ENCODE results near the gene ABCB1. TPM values are rescaled to one million over a fixed set of nuclear protein-coding genes. Genes with fewer than 3 reads are reported as not detected.

Gene ABCB1
- total and polyA plus RNA-seq, 2 donors from 2014 or later = 29.1 to 48.3 TPM

DNA sequence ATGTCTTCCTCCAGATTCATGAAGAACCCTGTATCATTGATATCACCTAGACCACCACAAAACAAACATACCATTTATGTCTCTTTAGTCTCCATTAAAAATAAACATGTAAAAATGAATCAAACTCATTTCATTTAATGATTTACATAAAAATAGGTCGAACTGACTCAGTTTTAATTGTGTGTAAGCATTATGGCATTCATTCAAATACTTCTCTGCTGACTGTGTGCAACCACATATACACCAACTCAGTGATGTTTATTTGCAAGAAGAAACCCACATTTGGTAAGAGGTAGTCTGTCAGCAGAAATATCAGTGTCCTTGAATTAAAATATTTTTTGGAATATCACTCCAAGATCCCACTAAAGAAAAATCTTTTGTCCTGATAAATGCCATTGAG lies 30.5 kb downstream of the ABCB1 start:
- no peaks in the 10 kb centered on the region for H3K36me3 ChIP-seq (ENCODE audit: control insufficient read depth in 2 of 3, insufficient read depth in 3 of 3, low read length in 3 of 3)
- no peak for DNase-seq
- H3K27ac ChIP-seq (ENCODE audit: low read depth in 2 of 2, low read length in 2 of 2) = no peak overlapping the region
- intact Hi-C loops (cut with DNase I) = no loop called here
- H3K9ac ChIP-seq (ENCODE audit: low read length in 3 of 3) = no peak overlapping the region
- no peaks in the 10 kb centered on the region for H3K9me3 ChIP-seq (ENCODE audit: control insufficient read depth in 2 of 3, insufficient read depth in 1 of 3, low read length in 3 of 3)
- FAIRE-seq = no peak
- H3K27me3 ChIP-seq (ENCODE audit: control insufficient read depth, insufficient read depth, low read length) = no peaks in the 10 kb centered on the region
- peaks cover 0 to 2% (median 0%) of the 10 kb centered on the region in 3 donors for H3K4me1 ChIP-seq (ENCODE audit: control insufficient read depth in 2 of 3, insufficient read depth in 2 of 3, low read depth in 1 of 3, low read length in 3 of 3)
- TF ChIP-seq, protein P1, sequence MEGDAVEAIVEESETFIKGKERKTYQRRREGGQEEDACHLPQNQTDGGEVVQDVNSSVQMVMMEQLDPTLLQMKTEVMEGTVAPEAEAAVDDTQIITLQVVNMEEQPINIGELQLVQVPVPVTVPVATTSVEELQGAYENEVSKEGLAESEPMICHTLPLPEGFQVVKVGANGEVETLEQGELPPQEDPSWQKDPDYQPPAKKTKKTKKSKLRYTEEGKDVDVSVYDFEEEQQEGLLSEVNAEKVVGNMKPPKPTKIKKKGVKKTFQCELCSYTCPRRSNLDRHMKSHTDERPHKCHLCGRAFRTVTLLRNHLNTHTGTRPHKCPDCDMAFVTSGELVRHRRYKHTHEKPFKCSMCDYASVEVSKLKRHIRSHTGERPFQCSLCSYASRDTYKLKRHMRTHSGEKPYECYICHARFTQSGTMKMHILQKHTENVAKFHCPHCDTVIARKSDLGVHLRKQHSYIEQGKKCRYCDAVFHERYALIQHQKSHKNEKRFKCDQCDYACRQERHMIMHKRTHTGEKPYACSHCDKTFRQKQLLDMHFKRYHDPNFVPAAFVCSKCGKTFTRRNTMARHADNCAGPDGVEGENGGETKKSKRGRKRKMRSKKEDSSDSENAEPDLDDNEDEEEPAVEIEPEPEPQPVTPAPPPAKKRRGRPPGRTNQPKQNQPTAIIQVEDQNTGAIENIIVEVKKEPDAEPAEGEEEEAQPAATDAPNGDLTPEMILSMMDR (IDR thresholded peaks at IDR 0.05; ENCODE audit: borderline replicate concordance, extremely low read depth, insufficient read depth) = no peak
- H3K4me3 ChIP-seq (ENCODE audit: low read length in 3 of 3) = no peak overlapping the region

DNA sequence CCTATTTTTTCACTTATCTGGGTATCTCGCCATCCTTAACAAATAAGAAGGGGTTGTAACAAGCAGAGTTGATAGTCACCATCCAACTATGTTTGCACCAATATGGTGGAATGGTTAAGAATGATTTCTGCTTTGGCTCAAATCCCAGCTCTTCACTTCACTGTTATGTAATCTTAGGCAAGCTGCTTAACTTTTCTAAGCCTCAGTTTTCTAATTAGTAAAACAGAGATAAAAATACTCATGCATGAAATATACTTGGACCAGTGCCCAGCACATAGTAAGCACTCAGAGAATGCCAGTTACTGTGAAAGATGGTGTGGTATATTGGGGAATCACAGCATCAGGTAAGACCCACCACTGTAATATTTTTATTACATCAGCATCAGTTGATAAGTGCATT lies 33.6 kb downstream of the ABCB1 start:
- Histone ChIP-seq H3K27ac (ENCODE audit: low read depth in 2 of 2, low read length in 2 of 2) (no peak overlapping the region), H3K9me3 (ENCODE audit: control insufficient read depth in 2 of 3, insufficient read depth in 1 of 3, low read length in 3 of 3) (no peaks in the 10 kb centered on the region), H3K4me3 (ENCODE audit: low read length in 3 of 3) (no peak overlapping the region), H3K9ac (ENCODE audit: low read length in 3 of 3) (no peak overlapping the region), H3K36me3 (ENCODE audit: control insufficient read depth in 2 of 3, insufficient read depth in 3 of 3, low read length in 3 of 3) (no peaks in the 10 kb centered on the region), H3K4me1 (ENCODE audit: control insufficient read depth in 2 of 3, insufficient read depth in 2 of 3, low read depth in 1 of 3, low read length in 3 of 3) (peaks cover 0 to 2% (median 0%) of the 10 kb centered on the region in 3 donors), H3K27me3 (ENCODE audit: control insufficient read depth, insufficient read depth, low read length) (no peaks in the 10 kb centered on the region)
- TF ChIP-seq, protein P1 (IDR thresholded peaks at IDR 0.05; ENCODE audit: borderline replicate concordance, extremely low read depth, insufficient read depth) = no peak
- intact Hi-C loops (cut with DNase I) = no loop called here
- no peak for FAIRE-seq
- no peak for DNase-seq

DNA sequence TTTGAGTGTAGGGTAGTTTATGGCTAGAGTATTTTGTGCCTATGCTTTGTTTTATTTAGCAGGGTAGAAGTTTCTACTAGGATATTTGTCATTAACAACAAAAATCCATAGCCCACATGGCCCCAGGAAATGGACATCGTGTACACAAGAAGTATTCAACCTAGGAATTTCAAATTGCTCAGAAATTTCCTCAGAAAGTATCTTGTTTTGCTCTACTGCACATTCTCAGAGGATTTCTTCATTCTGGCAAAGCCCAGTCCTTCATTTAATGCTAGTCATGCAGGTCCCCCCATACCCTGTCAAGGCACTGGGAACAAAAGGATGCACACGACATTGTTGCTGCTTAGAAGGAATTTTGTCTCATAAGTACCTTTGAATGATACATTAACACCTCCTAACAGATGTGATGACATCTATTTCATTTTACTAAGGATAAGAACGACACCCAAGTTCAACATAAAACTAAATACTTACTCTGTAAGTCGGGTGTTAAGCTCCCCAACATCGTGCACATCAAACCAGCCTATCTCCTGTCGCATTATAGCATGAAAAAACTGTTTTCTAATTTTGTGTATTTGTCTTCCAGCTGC lies 34.3 kb downstream of the ABCB1 start:
- Histone ChIP-seq H3K4me3 (ENCODE audit: low read length in 3 of 3) (no peak overlapping the region), H3K4me1 (ENCODE audit: control insufficient read depth in 2 of 3, insufficient read depth in 2 of 3, low read depth in 1 of 3, low read length in 3 of 3) (peaks cover 0 to 2% (median 0%) of the 10 kb centered on the region in 3 donors), H3K9ac (ENCODE audit: low read length in 3 of 3) (no peak overlapping the region), H3K27ac (ENCODE audit: low read depth in 2 of 2, low read length in 2 of 2) (peak overlapping the region in 1 of 2 donors; percentile 41), H3K27me3 (ENCODE audit: control insufficient read depth, insufficient read depth, low read length) (no peaks in the 10 kb centered on the region), H3K9me3 (ENCODE audit: control insufficient read depth in 2 of 3, insufficient read depth in 1 of 3, low read length in 3 of 3) (no peaks in the 10 kb centered on the region), H3K36me3 (ENCODE audit: control insufficient read depth in 2 of 3, insufficient read depth in 3 of 3, low read length in 3 of 3) (no peaks in the 10 kb centered on the region)
- FAIRE-seq (no peak), DNase-seq (no peak)
- intact Hi-C loops (cut with DNase I) = no loop called here
- TF ChIP-seq, protein P1 (IDR thresholded peaks at IDR 0.05; ENCODE audit: borderline replicate concordance, extremely low read depth, insufficient read depth) = no peak

DNA sequence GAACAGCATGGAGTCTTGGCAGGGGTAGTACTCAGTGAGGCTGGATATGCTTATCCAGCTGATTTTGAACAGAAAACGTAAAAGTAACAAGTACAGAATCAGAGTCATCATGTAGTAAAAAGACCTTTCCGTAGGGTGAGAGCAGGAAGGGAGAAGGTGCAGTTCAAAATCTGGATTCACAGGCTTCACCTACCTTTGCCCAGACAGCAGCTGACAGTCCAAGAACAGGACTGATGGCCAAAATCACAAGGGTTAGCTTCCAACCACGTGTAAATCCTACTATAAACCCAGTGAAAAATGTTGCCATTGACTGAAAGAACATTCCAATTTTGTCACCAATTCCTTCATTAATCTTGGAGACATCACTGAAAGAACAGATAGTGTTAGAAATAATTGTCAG lies 34.8 kb downstream of the ABCB1 start:
- intact Hi-C loops (cut with DNase I) = no loop called here
- Histone ChIP-seq H3K27ac (ENCODE audit: low read depth in 2 of 2, low read length in 2 of 2) (peak overlapping the region; percentile 9 to 41), H3K9me3 (ENCODE audit: control insufficient read depth in 2 of 3, insufficient read depth in 1 of 3, low read length in 3 of 3) (no peaks in the 10 kb centered on the region), H3K36me3 (ENCODE audit: control insufficient read depth in 2 of 3, insufficient read depth in 3 of 3, low read length in 3 of 3) (no peaks in the 10 kb centered on the region), H3K4me1 (ENCODE audit: control insufficient read depth in 2 of 3, insufficient read depth in 2 of 3, low read depth in 1 of 3, low read length in 3 of 3) (peaks cover 0 to 2% (median 0%) of the 10 kb centered on the region in 3 donors), H3K4me3 (ENCODE audit: low read length in 3 of 3) (no peak overlapping the region), H3K9ac (ENCODE audit: low read length in 3 of 3) (no peak overlapping the region), H3K27me3 (ENCODE audit: control insufficient read depth, insufficient read depth, low read length) (no peaks in the 10 kb centered on the region)
- DNase-seq = no peak
- FAIRE-seq = no peak
- TF ChIP-seq, protein P1 (IDR thresholded peaks at IDR 0.05; ENCODE audit: borderline replicate concordance, extremely low read depth, insufficient read depth) = no peak

Measured in kidney (tissue), 14 donors.